T follicular helper cell (primary cell): Measurements from ENCODE around the gene ARFIP1.
"Not testable (repeated sequence)": the region's sequence is repeated elsewhere in the genome, so short reads cannot be mapped to it uniquely, and the experiment has no call there.

Experiments
- DNase-seq: peaks from one replicate; pipeline ENCODE4 v3.0.0-alpha.2; 2020; ENCODE audit warnings: low read depth

Gene ARFIP1

GRCh38 chr4:152843481-152844090, 63.8 kb downstream of the ARFIP1 start:
- no peak for DNase-seq

DNA sequence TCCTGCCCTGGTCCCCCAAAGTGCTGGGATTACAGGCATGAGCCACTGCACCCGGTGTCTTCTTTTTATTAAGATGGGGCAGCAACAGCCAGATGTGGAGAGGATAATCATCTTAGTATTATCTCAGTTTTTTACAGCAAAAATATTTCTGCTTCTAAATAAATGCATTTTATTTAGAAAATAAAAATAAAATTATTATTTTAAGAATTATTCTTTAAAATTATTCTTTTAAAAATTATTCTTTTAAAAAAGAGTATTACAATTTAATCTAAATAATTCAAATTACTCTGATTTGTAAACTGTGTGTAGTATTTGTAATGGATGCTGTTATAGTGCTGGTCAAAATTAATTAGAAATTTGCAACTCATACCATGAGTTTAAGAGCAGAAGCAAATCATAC, 67.6 kb downstream of the ARFIP1 start:
- DNase-seq: no peak

GRCh38 chr4:152848508-152848907, 68.8 kb downstream of the ARFIP1 start:
- DNase-seq: no peak

DNA sequence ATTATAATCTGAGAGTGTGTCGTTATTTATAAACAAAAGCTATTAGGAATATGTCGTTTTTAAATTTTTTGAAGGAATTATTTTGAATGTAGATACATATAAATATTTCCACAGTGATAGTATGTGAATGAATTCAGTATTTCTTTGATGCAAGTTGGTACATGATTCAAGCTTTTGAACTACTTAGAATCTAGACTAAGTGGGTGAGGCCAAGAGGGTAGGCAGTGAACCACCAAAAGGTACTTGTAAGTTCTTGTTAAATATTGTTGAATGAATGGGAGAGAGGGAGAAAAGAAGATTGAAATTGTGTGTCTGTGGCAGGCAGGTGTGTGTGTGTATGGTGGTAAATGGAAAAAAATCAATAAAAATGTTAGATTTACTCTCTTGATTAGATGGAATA, 69.6 kb downstream of the ARFIP1 start:
- DNase-seq: no peak

GRCh38 chr4:152850377-152850776, 70.6 kb downstream of the ARFIP1 start:
- DNase-seq: no peak

DNA sequence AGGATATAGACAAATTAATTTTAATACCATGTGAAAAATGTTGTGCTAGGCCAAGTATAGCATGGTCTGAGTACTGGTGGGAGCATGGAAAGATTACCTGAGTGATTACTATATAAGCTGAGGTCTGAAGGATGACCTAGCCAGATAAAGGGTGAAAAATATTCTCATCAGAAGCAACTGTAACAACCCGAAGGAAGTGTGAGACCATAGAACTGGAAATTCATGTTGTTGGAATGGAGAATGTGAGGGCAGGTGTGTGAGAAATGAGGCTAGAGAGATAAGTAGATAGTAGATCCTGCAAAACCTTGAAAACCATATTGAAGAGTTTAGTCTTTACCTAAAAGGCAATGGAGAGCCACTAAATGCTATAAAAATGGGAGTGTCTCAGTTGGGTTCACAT, 71.5 kb downstream of the ARFIP1 start:
- DNase-seq: no peak

DNA sequence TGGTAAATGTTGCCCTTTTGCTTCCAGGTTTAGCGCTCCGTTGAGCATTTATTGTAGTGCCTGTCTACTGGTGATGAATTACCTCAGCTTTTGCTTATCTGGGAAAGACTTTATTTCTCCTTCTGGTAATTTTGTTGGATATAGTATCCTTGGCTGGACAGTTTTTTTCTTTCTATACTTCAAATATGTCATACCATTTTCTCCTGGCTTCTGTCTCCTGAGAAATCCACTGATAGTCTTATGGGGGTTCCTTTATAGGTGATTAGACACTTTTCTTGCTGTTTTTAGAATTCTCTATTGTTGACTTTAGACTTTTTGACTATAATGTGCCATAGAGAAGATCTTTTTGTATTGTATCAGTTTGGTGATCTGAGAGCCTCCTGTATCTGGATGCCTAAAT, 73.5 kb downstream of the ARFIP1 start:
- DNase-seq: no peak

DNA sequence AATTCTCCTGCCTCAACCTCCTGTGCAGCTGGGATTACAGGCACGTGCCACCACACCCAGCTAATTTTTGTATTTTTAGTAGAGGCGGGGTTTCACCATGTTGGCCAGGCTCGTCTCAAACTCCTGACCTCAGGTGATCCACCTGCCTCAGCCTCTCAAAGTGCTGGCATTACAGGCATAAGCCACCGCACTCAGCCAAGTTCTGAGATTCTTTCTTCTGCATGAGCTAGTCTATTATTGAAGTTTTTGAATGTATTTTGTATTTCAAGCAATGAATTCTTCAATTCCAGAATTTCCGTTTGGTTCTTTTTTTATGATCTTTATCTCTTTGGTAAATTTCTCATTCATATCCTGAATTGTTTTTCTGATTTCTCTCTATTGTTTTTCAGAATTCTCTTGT, 74.3 kb downstream of the ARFIP1 start:
- not testable (repeated sequence) for DNase-seq

- no peak for DNase-seq
Observed at GRCh38 chr4:152856960-152857359, 77.2 kb downstream of the ARFIP1 start.

GRCh38 chr4:152858934-152859333, 79.2 kb downstream of the ARFIP1 start:
- DNase-seq: no peak

DNA sequence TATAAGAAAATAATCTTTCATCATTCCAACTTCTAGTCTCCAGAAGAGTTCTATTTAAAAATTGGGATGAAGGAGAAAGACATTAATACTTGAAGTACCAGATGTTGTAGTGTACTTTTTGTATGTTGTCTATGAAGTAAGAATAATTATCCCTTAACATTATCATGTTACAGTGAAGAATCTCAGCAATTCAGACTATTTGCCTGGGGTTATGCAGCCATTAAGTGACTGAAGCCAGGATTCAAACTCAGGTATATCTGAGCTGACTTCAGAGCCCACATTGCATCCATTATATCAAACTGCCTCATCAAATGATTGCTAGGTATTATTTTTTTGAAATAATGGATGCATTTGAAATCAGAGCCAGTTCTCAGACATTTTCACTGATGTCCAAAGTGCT, 80.3 kb downstream of the ARFIP1 start:
- no peak for DNase-seq

- DNase-seq: no peak
Observed at GRCh38 chr4:152862608-152863007, 82.9 kb downstream of the ARFIP1 start.

DNA sequence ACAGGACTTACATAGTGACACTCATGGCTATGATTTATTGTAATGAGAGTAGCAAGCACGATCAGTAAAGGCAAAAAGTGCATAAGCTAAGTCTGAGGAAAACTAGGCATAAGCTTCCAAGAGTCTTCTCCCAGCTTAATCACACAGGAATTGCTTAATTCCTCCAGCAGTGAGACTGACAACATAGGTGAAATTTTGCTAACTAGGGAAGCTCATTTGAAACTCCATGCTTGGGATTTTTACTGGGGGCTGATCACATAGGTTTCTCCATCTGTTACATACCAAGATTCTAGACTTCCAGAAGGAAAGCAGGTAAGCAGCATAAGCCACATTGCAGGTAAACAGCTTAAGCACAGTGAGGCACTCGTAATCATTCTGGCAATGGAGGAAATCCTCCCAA, 84.6 kb downstream of the ARFIP1 start:
- DNase-seq: no peak

DNA sequence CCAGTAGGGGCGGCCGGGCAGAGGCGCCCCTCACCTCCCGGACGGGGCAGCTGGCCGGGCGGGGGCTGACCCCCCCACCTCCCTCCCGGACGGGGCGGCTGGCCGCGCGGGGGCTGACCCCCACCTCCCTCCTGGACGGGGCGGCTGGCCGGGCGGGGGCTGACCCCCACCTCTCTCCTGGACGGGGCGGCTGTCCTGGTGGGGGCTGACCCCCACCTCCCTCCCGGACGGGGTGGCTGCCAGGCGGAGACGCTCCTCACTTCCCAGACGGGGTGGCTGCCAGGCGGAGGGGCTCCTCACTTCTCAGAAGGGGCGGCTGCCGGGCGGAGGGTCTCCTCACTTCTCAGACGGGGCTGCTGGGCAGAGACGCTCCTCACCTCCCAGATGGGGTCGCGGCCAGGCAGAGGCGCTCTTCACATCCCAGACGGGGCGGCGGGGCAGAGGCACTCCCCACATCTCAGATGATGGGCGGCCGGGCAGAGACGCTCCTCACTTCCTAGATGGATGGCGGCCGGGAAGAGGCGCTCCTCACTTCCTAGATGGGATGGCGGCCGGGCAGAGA, 86.8 kb downstream of the ARFIP1 start:
- DNase-seq: not testable (repeated sequence)

- DNase-seq: no peak
Observed at GRCh38 chr4:152870606-152871005, 90.9 kb downstream of the ARFIP1 start.

- no peak for DNase-seq
Observed at GRCh38 chr4:152875261-152875660, 95.5 kb downstream of the ARFIP1 start.

DNA sequence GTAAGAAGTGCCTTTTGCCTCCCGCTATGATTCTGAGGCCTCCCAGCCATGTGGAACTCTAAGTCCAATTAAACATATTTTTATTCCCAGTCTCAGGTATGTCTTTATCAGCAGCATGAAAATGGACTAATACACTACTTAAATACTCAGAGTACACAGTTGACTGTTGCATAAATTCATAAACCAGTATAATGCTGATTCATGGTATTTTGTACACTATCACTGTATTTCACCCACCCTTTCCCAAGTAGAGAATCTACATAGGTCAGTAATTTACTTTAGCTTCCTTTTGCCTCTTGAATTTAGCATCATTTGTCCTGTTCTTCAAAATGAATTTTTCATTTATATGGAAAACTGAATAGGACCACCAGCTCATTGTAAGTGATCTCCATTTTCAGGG, 98.1 kb downstream of the ARFIP1 start:
- DNase-seq: no peak

GRCh38 chr4:152880263-152880662, 100.5 kb downstream of the ARFIP1 start:
- no peak for DNase-seq

DNA sequence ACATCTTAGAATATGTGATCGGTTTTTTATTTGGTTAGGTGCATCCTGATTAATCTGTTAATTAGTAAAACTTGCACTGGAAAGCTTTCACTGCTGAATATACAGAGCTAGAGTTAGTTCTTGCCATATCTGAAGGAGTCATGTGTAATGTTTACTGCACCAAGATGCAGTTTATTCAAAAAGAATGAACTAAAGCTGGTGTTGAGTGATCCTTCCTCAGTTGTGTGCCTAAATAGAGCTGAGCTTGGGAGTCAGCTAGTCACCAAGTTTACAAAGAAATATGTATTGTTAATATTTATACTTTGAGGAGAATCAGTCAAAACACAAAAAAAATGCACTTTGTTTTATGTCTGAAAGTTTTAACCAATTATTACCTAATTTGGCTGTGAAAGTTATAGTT, 102.2 kb downstream of the ARFIP1 start:
- DNase-seq: no peak

DNA sequence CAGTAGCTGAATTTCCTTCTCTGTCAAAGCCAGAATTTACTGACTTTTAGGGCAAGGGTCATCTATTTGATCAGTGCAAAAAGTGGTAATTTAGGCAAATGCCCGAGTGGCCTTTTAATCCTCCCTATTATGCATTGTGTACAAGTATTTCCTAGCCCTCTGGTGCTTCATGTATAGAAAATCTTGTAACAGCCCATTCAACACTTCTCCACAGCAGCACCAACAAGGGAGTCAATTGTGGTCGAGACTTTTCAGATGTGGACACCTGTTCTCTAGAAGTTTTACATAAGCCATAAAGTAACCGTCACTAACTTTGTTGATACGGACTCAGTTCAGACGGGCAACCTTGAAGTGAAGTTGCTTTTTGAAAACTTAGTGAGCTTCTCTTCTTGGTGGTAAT, 105.4 kb downstream of the ARFIP1 start:
- DNase-seq: no peak

DNA sequence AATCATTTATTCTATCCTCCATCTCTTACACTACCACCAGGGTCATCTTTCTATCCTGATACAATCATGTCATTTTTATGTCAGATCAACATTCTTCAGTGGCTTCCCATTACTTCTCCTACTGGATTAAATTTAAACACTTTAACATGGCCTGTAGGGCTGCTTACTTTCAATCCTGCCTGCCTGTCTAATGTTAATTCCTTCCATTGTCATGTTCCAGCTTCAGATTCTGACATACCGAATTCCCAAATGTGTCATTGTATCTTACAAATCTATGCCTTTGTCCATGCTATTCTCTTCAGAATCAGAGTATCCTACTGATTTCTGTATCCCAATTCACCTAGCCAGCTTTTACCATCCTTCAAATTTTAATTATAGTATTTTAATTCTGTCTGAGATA, 106.4 kb downstream of the ARFIP1 start:
- DNase-seq: no peak

DNA sequence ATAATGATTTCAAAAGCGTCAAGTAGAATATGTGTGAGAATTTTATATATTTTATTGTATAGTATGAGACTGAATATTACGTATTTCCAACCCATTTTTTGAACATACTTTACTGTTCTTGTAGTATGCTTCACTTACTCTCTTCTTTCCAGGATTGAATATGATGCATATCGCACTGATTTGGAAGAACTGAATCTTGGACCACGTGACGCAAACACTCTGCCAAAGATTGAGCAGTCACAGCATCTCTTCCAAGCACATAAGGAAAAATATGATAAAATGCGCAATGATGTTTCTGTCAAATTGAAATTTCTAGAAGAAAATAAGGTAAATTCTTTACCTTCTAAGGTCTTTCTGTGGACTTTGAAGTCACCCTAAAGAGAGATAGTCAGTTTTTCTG, 108.2 kb downstream of the ARFIP1 start:
- no peak for DNase-seq

GRCh38 chr4:152892974-152893373, 113.2 kb downstream of the ARFIP1 start:
- DNase-seq: no peak

GRCh38 chr4:152894673-152895072, 114.9 kb downstream of the ARFIP1 start:
- DNase-seq: no peak
